Measurements from ENCODE around the gene FERMT2.

FERMT2 gene

DNA sequence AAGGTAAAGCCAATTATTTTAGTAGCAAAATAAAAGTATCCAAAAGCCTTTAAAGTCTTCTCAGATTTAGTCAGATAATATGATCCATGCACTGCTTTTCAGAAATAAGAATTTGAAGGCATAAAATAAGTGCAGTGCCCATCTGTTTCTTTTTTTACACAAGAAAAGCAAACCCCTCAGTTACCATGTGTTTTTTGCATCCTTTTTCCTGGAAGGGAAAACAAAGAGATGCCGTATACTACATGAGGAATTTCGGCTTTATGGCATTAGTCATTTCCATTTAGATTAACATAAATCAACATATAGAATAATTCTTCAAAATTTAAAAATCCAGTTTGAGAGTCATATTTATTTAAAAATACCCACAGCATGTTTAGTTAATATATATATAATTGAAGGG lies 89.4 kb downstream of the FERMT2 start:
- no peak for DNase-seq

DNA sequence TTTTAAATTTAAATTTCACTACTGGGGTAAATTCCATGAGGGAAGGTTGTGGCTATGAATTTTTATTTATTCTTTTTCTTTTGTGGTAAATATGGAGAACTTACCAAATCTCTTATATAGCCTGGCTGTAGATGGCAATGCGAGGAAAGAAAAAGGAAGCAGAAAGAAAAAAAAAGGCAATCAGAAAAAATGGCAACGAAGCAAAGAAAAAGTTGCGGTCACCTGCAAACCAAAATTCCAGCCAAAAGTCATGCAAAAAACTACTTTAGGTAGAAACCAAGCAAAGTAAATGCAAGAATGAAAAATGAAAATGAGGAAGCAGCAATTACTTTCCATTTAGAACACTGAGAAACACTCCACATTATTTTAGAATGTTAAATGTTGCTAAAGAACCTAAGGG lies 89.9 kb downstream of the FERMT2 start:
- no peak for DNase-seq

DNA sequence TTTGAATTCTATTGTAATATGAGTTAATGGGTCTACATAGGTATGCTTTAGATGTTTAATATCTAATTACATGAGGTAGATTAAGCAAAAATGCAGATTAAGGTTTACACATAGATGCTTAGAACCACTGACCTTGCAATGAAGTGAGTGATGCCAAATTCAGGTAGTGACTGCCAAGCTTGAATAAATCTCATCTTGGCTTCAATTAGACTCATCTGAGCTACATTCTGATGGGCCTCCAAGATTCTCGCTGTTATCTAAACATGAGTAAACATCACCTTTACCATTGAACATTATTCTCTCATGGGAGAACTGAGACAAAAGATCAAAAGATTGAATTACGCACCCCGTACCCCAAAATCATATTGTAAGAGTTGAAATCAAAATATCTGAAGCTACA lies 90.6 kb downstream of the FERMT2 start:
- DNase-seq = no peak

DNA sequence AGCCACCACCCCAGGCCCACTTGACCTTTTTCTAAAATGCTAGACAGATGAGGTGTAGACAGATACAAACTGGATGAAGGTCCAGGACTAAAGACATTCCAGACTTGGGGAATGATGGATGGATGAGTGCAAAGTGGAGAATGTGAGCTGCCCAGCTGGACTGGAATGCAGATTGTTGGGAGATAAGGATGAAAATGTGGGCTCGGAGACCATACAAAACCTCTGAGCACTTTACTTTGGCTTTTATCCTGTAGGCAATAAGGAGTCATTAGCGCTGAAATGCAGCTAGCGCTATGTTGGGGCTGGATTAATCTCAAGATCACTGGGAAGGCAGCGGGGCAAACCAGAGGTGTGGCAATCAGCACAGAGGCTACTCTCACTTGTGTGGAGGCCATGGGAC lies 94.7 kb downstream of the FERMT2 start:
- DNase-seq = no peak

DNA sequence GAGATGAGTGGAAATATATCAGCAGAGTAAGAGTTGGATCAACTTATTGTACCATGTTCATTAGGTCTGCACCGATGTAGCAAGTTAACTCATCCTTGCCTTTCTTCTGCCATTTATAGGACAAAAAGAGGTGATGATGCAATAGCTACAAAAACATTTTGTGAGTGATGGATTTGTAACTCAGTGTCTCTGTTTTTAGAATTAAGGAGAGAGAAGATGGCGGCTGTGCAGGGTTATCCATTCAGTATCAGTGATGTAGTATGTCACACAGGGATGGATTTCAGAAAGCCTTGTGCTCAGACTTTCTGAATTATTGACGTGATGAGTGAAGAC lies 97.4 kb downstream of the FERMT2 start:
- DNase-seq = no peak

DNA sequence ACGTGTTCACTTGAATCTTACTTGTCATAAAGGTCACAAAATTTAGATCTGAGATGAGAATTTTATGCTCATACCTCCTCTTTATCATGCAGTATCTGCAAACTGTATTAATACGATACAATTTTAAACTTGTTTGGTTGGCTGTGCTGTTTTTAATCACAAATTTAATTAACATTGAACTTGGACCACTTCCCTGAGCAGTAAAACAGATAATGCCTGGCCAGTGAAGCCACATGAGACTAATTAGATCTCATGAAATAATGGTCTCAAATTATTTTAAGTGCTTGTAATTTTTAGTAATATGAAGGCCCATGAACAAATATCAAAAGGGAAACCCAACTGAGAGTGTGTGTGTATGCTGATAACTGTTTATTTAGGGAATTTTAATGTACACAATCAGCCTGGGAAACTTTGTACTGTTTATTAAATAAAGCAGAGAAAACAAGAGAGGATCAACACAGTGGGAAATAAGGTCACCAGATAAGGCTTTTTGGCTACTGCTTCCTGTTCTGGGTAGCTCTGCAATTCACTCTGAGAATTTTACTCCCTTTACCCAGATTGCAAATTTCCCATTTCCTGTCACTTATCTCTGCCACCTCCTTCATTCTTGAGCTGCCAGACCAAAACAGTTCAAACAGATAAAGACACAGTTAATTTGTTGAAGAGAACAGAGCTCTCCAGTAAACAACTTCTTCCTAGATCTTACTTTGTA lies 97.9 kb downstream of the FERMT2 start:
- peak; percentile 81 for DNase-seq

DNA sequence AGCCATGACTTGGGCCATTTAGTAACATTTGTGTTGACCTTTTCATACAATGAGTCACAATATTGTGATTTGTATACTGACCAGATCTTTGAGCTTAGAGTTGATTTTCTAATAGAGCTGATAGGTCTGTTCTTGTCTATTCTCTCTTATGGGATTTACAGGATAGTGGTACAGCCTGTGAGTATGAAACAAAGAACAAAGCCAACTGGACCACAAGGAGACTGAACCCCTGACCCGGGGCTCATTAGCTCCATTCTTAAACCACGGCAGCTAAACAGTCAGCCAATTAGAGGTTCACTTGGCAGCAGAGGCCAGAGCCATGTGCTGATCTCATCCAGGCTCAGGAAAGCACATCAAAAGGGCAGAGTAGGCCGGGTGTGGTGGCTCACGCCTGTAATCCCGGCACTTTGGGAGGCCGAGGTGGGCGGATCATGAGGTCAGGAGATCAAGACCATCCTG lies 100.4 kb downstream of the FERMT2 start:
- peak; percentile 6 for DNase-seq

DNA sequence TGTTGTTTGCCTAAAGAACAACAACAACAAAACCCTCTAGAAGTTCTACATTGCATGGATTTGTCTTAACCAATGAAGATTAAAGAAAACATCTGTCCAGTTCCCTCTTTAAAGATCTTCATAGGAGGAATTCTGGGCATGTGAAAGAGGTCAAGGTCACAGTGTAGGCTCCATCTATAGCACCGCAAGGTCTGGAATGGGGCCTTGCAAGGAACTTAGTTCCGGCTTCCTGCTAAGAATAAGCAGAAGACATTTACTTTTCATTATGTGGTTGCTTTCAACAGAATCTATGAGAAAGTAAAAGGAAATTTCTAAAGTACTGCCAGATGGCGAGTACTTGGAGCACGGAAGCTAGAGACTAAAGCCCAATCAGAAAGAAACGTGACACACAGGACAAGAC lies 102.2 kb downstream of the FERMT2 start:
- DNase-seq = peak; percentile 9

DNA sequence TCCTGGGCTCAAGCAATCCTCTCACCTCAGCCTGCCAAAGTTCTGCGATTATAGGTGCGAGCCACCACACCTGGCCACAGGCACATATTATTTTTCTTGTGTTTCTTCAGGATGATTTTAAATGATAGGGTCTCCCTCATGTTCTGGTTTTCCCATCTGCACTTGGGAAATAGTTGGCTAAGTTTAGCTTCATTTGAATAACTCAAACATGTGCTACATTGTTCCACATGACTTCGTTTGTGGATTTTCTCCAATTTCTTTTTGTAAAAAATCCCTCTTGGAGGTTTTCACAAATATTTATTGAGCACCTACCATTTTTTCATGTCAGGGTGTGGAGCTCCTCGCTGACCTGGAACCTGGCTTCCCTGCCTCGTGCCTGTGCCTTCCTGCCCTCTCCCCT lies 104.3 kb downstream of the FERMT2 start:
- no peak for DNase-seq

DNA sequence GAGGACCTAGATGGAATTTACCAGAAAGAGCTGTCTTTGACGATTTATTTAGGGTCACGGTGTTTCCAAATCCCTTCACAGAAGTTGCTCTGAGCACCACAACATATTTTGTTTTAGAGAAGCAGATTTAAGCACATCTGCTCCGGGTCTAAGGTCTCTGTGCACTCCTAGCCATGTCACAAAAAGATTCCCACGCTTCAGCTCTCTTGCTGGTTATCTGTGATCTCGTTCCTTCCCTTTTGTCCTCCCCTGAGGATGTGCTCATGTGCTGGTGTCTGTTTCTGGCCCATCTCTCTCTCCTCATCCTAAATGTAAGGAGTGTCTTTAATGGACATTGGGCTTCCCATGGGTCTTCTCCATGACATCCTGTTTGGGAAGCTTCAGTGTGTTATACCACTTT lies 105.8 kb downstream of the FERMT2 start:
- no peak for DNase-seq

DNA sequence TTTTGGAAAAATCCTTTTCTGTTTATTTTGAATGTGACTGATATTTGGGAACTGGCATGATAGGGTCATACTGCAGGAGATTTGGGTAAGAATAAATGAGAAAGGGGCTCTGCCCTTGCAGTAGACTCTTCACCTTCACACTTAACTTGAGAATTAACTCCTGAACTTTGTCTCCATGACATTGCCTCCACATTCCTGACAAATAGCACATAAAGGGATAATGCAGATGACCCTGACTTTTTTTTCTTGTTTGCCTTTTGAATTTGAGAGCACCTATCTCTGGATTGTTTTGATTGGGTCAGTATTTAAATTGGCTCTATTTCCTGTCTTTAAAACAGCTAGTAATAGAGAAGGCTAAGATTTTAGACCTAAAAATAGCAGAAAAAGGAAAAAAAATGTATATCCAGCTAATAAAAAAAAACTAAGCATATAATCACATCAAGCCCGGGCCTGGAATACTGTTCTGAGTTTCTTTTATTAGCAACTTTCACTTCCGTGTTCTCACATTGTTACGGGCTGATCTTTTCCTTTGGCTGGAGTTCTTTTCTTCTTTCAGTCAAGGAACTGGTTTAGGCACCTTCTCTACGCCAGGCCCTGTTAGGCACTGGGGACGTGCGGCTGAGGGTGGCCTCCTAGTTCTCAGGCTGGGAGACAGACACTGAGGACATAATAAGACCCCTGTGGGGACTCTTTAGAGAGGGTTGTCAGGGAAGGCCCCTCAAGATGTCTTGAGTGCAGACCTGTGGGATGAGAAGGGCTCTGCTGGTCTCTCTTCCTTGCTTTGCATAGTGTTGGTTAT lies 106.4 kb downstream of the FERMT2 start:
- no peak for DNase-seq

DNA sequence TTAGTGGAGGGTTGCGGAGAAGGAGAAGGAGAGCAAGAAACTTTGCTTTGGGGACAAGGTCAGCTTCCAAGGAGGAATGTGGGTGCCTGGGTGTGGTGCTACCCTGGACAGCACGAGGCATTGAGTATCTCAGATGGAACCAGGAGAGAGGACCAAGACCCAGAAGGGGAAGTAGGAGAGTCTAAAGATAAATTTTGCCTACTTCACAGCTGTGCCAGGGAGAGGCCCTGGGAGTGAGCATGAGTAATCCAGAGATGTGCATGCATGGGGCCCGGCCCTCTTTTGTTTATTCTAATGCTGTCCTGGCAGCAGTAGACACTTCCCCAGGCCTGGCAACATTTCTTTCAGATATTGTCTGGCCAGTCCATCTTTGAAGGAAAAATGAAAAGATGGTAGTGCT lies 110.0 kb downstream of the FERMT2 start:
- DNase-seq = no peak

DNA sequence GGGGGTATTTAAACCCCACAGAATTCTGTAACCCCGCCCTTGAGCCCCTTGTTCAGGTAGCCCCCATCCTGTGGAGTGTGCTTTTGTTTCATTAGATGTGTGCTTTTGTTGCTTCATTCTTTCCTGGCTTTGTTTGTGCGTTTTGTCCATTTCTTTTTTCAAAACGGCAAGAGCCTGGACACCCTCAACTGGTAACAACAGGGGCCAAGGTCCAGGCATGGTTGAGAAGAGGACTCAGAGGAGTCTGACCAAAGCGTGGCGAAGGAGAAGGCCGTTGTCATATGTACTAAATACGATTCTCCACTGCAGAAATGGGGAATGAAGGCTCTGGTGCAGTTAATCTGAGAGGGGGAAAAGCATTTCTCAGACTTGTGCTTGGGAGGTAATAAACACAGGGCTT lies 113.4 kb downstream of the FERMT2 start:
- no peak for DNase-seq

DNA sequence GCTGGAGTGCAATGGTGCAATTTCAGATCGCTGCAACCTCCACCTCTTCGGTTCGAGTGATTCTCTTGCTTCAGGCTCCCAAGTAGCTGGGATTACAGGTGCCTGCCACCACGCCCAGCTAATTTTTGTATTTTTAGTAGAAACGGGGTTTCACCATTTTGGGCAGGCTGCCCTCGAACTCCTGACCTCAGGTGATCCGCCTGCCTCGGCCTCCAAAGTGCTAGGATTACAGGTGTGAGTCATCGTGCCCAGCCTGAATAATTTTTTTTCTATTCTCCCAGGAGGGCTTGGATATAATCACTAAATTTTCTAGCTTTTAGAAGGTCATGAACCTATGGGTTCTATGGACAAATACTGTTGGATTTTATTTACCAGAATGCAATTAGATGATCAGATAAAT lies 114.8 kb downstream of the FERMT2 start:
- no peak for DNase-seq

DNA sequence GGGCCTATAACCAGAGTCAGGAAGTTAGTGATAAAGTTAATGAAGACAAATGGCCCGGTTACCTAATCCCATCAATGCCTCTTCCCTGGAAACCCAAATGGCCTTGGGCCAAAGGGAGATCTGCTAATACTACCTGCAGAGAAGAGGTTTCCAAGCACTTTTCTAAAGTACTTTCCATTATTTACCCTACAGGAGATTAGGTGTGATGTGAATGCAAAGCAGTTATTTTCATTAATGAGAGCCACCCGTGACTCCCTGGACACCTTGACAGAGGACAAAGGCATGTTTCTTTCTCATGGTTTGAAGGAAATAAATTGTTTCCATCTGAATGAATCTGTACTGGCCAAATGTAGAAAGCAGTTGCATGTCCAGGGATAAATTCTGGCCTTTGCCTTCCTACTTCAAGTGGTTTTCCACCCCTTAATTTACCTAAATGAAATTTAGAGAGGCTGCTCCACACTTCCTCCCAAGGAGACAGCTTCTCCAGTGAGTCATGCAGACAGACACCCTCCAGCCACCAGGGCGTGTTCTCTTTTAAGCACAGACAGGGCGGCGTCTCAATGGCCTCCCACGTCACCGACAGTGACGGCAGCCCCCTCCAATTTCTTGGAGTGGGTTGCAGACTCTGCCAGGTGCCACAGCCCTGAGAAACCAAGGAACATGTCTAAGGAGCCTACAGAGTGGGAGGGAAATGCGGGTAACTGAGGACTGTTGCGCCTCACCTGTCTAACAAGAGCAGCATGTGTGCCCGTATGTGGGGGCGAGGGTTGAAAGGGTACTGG lies 115.5 kb downstream of the FERMT2 start:
- DNase-seq = peak; percentile 94

DNA sequence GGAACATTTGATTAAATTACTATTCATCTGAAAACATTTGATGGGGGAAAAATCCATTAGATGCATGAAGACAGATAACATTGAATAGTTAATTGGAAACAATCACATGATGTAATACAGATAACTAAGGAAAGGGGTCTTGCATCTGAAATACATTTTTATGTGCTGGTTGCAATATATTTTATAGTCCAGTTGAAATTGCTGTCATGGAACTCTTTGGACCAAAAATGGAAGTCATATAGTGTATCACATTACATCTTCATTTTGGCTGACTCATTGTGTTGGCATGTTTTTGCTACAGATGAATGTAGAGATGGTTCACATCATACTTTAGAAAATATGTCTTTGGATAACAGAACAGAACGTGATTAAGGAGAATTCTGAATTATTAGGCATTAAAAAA lies 116.4 kb downstream of the FERMT2 start:
- no peak for DNase-seq

DNA sequence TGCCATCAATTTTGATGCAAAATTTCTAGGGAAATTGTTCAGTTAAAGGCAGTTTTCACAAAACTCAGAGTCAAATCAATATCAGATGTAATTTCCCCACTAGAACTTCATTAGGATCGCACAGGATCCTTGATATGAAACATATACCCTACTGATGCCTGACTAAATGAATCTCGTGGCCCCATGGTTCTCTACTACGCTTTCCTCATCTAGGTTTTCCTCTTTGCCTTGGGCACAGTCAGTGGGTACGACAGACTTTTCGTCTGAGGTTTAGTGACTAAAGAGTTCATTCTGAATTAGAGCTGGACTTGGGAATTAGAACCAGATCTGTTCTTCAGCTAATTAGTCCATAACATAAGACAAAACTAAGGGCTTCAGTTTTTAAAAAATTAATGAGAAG lies 117.0 kb downstream of the FERMT2 start:
- DNase-seq = no peak

DNA sequence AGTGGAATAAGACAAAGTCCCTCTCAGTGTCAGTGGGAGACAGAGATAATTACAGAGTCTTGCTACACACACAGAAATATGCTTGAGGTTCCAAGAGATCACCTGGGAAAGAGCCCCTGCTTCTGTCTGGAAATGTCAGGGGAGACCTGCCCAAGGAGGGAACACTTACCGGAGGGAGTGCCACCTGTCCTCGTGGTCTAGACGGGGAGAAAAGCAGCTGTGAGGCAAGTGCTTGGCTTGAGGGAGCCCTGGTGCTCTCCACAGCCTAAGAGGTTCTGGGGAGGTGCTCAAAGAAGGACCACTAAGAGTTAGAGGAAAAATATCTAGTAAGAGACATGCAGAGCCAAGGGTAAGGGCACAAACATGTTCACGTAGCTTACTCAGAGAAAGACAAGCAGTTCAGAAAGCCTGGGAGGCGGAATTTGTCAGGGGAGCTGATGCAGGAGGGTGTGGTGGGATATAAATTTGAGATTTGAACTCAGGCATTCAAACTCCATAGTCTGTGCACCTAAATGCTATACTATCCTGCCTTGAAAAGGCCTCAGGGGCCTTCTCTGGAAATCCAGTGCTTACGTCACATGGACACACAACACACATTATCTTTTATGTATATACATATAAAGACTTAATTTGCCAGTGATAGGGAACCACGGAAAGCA lies 121.2 kb downstream of the FERMT2 start:
- no peak for DNase-seq

DNA sequence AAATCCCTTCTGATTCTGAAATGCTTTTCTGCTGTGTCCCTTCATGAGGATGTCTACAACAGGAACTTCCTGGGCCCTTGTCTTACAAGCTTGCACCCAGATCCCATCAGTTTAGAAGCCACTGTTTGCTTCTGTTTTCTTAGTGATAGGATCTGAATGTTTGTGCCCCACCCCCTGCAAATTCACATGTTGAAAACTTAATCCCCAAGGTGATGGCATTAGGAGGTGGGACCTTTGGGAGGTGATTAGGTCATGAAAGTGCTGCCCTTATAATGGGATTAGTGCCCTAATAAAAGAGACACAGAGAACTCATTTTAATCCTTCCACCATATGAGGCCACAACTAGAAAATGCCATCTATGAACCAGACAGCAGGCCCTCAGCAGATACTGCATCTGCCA lies 123.4 kb downstream of the FERMT2 start:
- DNase-seq = peak; percentile 94

DNA sequence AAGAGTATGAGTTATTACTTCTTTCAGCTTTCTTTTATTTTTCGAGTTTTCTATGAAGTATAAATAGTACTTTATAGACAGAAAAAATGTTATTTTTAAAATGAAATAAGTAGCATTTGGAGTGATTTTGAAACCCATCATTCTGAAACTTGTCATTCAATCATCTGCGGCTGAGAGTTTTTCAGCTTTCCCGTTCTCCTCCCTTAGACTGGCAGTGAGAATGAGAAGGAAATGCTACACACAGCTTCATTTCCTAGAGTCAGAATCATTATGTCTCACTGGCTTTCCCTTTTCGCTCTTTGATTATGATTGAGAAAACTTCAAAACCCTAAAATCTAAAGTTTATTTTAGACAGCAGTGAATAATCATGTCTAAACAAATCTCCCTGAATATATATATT lies 125.8 kb downstream of the FERMT2 start:
- no peak for DNase-seq

DNA sequence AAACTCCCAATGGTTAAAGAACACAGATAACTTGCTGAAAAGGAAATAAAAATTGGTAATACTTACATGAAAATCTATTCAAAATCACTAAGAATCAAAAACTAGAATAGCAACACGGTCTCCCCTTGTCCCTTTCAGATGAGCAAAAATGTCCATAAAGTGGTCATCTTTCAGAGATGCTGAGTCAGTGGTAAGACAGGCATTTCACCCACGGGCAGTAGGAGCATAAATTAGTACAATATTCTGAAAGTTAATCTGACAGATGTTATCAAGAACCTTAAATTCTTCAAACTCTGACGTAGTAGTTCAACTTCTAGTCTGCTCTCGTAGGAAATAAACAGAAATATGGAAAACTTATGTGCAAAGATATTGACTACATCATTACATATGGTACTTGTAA lies 126.4 kb downstream of the FERMT2 start:
- DNase-seq = no peak

DNA sequence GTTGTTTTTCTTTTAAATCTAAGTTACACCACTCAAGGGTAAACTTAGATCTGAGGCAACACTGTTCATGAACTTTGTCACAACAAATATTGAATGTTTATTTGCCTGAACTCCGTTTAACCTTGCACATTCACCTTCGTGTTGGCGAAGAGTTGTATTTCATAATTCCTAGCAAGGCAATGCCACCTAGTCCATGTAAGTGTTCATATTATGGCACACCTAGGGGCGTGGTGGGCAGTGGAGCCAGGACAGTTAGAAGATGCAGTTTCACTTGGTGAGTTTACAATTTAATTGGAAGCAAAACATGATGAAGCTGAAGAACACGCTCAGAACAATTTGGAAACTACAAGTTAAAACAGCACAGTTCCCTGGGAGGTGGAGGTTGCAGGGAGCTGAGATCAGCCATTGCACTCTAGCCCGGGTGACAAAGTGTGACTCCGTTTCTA lies 129.0 kb downstream of the FERMT2 start:
- no peak for DNase-seq

DNA sequence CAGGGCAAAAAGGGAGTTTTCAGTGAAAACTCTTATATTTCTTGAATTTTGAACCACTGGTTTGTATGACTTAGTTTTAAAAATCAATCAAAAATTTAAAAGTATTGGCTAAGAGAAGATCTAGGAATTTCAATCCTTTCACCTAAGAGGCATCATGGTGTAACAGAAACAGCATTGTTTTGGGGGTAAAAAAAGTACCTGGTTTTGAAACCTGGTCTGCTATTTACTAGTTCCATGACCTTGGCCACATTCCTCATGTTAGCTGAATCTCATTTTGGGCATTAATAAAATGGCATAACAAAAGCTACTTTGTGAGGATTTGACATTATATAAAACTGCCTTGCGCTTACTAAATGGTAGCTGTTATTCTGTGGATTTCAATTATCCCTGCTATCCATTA lies 142.7 kb downstream of the FERMT2 start:
- no peak for DNase-seq
